Tibial nerve (tissue), 4 donors: ENCODE measurements around the gene RCE1. TPM values are rescaled to one million over a fixed set of nuclear protein-coding genes. Genes with fewer than 3 reads are reported as not detected.
"Not testable (repeated sequence)": the region's sequence is repeated elsewhere in the genome, so short reads cannot be mapped to it uniquely, and the experiment has no call there.

Experiments used
- DNase-seq, 2 donors: peaks; one replicate each; pipeline ENCODE4 v3.0.0-alpha.2; 2019; ENCODE audit warnings: low spot score in 2 of 2
- H3K27ac ChIP-seq, 4 donors: fragments of 200-600 bp; sonication (generic) in 3 of 4; one replicate each; pipeline ENCODE4 v1.5.1; 2017 to 2019; ENCODE audit warnings: mild to moderate bottlenecking in 1 of 4
- H3K27me3 ChIP-seq, 2 donors: fragments of 200-600 bp; sonication (generic) in 1 of 2; one replicate each; pipeline versions ENCODE4 v1.5.1 to v1.6.0; 2017 to 2019
- H3K36me3 ChIP-seq, 3 donors: fragments of 200-600 bp; sonication (generic); one replicate each; pipeline ENCODE4 v1.5.1; 2018 to 2019
- H3K4me1 ChIP-seq, 4 donors: fragments of 200-600 bp; sonication (generic) in 3 of 4; one replicate each; pipeline ENCODE4 v1.5.1; 2017 to 2019
- H3K4me3 ChIP-seq, 4 donors: fragments of 200-600 bp; sonication (generic) in 3 of 4; one replicate each; pipeline ENCODE4 v1.5.1; 2017 to 2019; ENCODE audit warnings: mild to moderate bottlenecking in 1 of 4, moderate library complexity in 1 of 4
- H3K9me3 ChIP-seq, 4 donors: fragments of 200-600 bp; sonication (generic) in 3 of 4; one replicate each; pipeline ENCODE4 v1.5.1; 2017 to 2019
- EP300 ChIP-seq, 2 donors: sonication (generic); formaldehyde crosslinking; IDR thresholded peaks; one replicate each; pipeline ENCODE4 v1.6.1; 2017; ENCODE audit warnings: antibody characterized with exemption in 2 of 2, mild to moderate bottlenecking in 1 of 2
- POLR2A ChIP-seq, 2 donors: fragments of 450-650 bp; IDR thresholded peaks; one replicate each; pipeline ENCODE4 v1.6.1; 2017; ENCODE audit warnings: antibody characterized with exemption in 2 of 2, mild to moderate bottlenecking in 2 of 2, moderate library complexity in 2 of 2
- WGBS, 2 donors: methylation state at CpG; one replicate each; pipeline ENCODE4 v1.1.5; 2018; 5-methylcytosine and 5-hydroxymethylcytosine counted together
- total RNA-seq, 4 donors: library from RNA; depleted of rRNA; stranded (reverse); fragments of >200 nt; gene quantifications; one replicate each; pipeline ENCODE4 v1.1.0, GENCODE V29; 2016
- TF ChIP-seq, protein P1 (sequence below), 5 experiments: fragments of 200-600 bp in 3 of 5; fragments of 450-650 bp in 2 of 5; sonication (generic) in 3 of 5; IDR thresholded peaks; one replicate each; pipeline ENCODE4 v1.5.1; 2016 to 2019; ENCODE audit warnings: antibody characterized with exemption in 5 of 5, mild to moderate bottlenecking in 3 of 5, moderate library complexity in 2 of 5

RCE1 gene, protein sequence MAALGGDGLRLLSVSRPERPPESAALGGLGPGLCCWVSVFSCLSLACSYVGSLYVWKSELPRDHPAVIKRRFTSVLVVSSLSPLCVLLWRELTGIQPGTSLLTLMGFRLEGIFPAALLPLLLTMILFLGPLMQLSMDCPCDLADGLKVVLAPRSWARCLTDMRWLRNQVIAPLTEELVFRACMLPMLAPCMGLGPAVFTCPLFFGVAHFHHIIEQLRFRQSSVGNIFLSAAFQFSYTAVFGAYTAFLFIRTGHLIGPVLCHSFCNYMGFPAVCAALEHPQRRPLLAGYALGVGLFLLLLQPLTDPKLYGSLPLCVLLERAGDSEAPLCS
- 10 to 100 TPM; 18.1 to 25.8 (median 20.9) TPM for total RNA-seq

DNA sequence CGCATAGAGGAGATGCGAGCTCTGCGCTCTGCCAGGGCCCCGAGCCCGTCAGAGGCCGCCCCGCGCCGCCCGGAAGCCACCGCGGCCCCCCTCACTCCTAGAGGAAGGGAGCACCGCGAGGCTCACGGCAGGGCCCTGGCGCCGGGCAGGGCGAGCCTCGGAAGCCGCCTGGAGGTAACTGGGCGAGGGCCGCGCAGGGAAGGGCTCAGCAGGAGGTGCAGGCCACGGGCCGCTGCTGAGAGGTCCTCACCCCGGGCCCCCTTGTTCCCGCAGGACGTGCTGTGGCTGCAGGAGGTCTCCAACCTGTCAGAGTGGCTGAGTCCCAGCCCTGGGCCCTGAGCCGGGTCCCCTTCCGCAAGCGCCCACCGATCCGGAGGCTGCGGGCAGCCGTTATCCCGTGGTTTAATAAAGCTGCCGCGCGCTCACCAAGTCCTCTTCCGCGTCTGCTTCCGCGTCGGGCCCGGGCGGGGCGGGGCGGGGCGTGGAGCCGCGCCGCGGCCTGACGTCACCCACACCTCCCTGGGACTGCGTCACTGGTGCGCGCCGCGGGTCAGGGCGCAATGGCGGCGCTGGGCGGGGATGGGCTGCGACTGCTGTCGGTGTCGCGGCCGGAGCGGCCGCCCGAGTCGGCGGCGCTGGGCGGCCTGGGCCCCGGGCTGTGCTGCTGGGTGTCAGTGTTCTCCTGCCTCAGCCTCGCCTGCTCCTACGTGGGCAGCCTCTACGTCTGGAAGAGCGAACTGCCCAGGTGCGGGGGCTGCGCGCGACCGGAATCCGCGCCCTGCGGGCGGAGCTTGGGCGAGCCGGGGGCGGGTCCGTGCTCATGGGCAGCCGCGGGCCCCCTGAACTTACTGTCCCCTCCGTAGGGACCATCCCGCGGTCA lies at the start of gene RCE1:
Gene RCE1 (plus strand): TSS at position 546 of the 880 bp plus-strand sequence. CDS start 15 bp downstream, at position 561.
- Histone ChIP-seq H3K4me1 (peaks cover 0 to 53% (median 27%) of the 10 kb centered on the region in 4 donors), H3K4me3 (peak within 1 kb of the TSS; percentile 76 to 89 (median 80)), H3K27me3 (no peaks in the 10 kb centered on the region), H3K36me3 (peaks cover 0 to 58% (median 3%) of the 10 kb centered on the region in 3 donors), H3K9me3 (no peaks in the 10 kb centered on the region), H3K27ac (peak within 1 kb of the TSS; percentile 83 to 98 (median 97))
- 0 to 1% methylated on average over 31 to 47 of the region's 98 CpGs for WGBS, 2 donors
- TF ChIP-seq, protein P1, sequence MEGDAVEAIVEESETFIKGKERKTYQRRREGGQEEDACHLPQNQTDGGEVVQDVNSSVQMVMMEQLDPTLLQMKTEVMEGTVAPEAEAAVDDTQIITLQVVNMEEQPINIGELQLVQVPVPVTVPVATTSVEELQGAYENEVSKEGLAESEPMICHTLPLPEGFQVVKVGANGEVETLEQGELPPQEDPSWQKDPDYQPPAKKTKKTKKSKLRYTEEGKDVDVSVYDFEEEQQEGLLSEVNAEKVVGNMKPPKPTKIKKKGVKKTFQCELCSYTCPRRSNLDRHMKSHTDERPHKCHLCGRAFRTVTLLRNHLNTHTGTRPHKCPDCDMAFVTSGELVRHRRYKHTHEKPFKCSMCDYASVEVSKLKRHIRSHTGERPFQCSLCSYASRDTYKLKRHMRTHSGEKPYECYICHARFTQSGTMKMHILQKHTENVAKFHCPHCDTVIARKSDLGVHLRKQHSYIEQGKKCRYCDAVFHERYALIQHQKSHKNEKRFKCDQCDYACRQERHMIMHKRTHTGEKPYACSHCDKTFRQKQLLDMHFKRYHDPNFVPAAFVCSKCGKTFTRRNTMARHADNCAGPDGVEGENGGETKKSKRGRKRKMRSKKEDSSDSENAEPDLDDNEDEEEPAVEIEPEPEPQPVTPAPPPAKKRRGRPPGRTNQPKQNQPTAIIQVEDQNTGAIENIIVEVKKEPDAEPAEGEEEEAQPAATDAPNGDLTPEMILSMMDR (IDR thresholded peaks at IDR 0.05), result peak in 2 of 5 experiments; percentile 28 to 52
- TF ChIP-seq EP300 (IDR thresholded peaks at IDR 0.05), result peak; percentile 48 to 89
- peak; percentile 76 to 96 for TF ChIP-seq POLR2A (IDR thresholded peaks at IDR 0.05)
- DNase-seq, result peak; percentile 82 to 84

DNA sequence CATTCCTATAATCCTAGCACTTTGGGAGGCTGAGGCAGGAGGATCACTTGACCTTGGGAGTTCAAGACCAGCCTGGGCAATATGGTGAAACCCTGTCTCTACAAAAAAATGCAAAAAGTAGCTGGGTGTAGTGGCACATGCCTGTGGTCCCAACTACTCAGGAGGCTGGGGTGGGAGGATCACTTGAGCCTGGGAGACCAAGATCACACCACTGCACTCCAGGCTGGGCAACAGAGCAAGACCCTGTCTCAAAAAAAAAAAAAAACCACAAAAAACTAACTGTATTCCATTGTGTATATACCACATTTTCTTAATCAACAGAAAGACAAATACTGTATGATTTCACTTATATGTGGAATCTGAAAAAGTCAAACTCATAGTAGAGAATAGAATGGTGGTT lies 43.4 kb upstream of the RCE1 start:
- H3K27me3 ChIP-seq, H3K9me3 ChIP-seq, DNase-seq, H3K4me3 ChIP-seq, H3K4me1 ChIP-seq, H3K27ac ChIP-seq, H3K36me3 ChIP-seq: not testable (repeated sequence)

GRCh38 chr11:66800720-66801428 lies 42.4 kb upstream of the RCE1 start:
- H3K4me1 ChIP-seq, result no peaks in the 10 kb centered on the region
- 83% methylated on average over 5 of the region's 5 CpGs for WGBS, 2 donors
- H3K27ac ChIP-seq, result peak overlapping the region in 1 of 4 donors; percentile 20
- H3K36me3 ChIP-seq, result peaks cover 0 to 10% (median 0%) of the 10 kb centered on the region in 3 donors
- TF ChIP-seq, protein P1 (IDR thresholded peaks at IDR 0.05), result no peak
- TF ChIP-seq EP300 (IDR thresholded peaks at IDR 0.05) (no peak), POLR2A (IDR thresholded peaks at IDR 0.05) (no peak)
- no peaks in the 10 kb centered on the region for H3K9me3 ChIP-seq
- DNase-seq, result no peak
- no peaks in the 10 kb centered on the region for H3K27me3 ChIP-seq
- no peak overlapping the region for H3K4me3 ChIP-seq

GRCh38 chr11:66809592-66809991 lies 33.6 kb upstream of the RCE1 start:
- H3K36me3 ChIP-seq, result peaks cover 0 to 27% (median 0%) of the 10 kb centered on the region in 3 donors
- no peaks in the 10 kb centered on the region for H3K9me3 ChIP-seq
- H3K27ac ChIP-seq, result no peak overlapping the region
- TF ChIP-seq POLR2A (IDR thresholded peaks at IDR 0.05) (no peak), EP300 (IDR thresholded peaks at IDR 0.05) (no peak)
- TF ChIP-seq, protein P1 (IDR thresholded peaks at IDR 0.05), result no peak
- WGBS, 2 donors, result 92 to 94% methylated on average over 3 of the region's 3 CpGs
- no peaks in the 10 kb centered on the region for H3K27me3 ChIP-seq
- H3K4me1 ChIP-seq, result no peaks in the 10 kb centered on the region
- no peak for DNase-seq
- H3K4me3 ChIP-seq, result no peak overlapping the region

DNA sequence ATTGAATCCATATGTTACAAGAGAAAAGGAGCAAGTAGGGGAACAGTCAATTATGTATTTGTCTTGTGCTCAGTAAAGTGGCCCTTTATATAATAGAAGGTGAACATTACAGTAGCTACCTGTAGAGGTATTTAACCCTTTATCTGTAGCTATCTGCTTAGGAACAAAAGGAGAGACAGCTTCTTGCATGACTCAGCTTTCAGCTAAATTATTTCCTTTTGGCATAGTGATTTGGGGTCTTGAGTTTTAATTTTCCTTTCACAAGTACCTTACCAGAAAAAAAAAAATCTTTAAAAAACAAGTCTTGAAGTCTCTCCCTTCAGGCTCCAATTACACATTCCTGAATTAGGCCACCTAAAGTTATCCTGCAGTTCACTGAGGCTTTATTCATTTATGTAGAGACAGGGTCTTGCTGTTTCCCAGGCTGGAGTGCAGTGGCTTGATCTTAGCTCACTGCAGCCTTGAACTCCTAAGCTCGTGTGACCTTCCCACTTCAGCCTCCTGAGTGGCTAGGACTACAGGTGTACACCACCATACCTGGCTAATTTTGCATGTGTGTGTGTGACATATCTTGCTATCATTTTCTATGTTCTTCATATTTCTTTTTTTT lies 32.6 kb upstream of the RCE1 start:
- H3K36me3 ChIP-seq, result peaks cover 0 to 17% (median 0%) of the 10 kb centered on the region in 3 donors
- TF ChIP-seq EP300 (IDR thresholded peaks at IDR 0.05) (no peak), POLR2A (IDR thresholded peaks at IDR 0.05) (no peak)
- TF ChIP-seq, protein P1 (IDR thresholded peaks at IDR 0.05), result no peak
- no peak for DNase-seq
- H3K4me3 ChIP-seq, result no peak overlapping the region
- 95 to 100% methylated on average over 1 of the region's 1 CpG for WGBS, 2 donors
- H3K9me3 ChIP-seq, result no peaks in the 10 kb centered on the region
- no peak overlapping the region for H3K27ac ChIP-seq
- no peaks in the 10 kb centered on the region for H3K27me3 ChIP-seq
- no peaks in the 10 kb centered on the region for H3K4me1 ChIP-seq
